Stimulated activated CD4-positive, alpha-beta T cell treated with anti-CD3 and anti-CD28 coated beads, Interleukin-15, amount 100 ng/mL, for 48 hours (primary cell): ENCODE results near the gene MAPK12.

Experiments
- DNase-seq, 2 donors: peaks; one replicate each; pipeline ENCODE4 v3.0.0-alpha.2; 2020; ENCODE audit warnings: low read depth in 2 of 2

The MAPK12 gene

GRCh38 chr22:50268655-50269113 lies 7.2 kb upstream of the MAPK12 start:
- DNase-seq = no peak

GRCh38 chr22:50267591-50268390 lies 6.3 kb upstream of the MAPK12 start:
- peak in 1 of 2 donors; percentile 50 for DNase-seq

- no peak for DNase-seq
These were observed 5.5 kb upstream of the MAPK12 start for GRCh38 chr22:50266994-50267393.

GRCh38 chr22:50264946-50265669 lies 3.6 kb upstream of the MAPK12 start:
- DNase-seq = no peak

- no peak for DNase-seq
These were observed 2.7 kb upstream of the MAPK12 start for GRCh38 chr22:50264104-50264745.

GRCh38 chr22:50262973-50263617 lies 1.6 kb upstream of the MAPK12 start:
- no peak for DNase-seq

GRCh38 chr22:50262460-50262911 lies 1.0 kb upstream of the MAPK12 start:
- no peak for DNase-seq

- DNase-seq = no peak
These were observed 475 bp downstream of the MAPK12 start for GRCh38 chr22:50260801-50261614.

- no peak for DNase-seq
These were observed 1.1 kb downstream of the MAPK12 start for GRCh38 chr22:50260434-50260800.

GRCh38 chr22:50259302-50259701 lies 2.2 kb downstream of the MAPK12 start:
- no peak for DNase-seq

GRCh38 chr22:50258361-50259292 lies 2.9 kb downstream of the MAPK12 start:
- no peak for DNase-seq

- no peak for DNase-seq
These were observed 3.8 kb downstream of the MAPK12 start for GRCh38 chr22:50257451-50258360.

- DNase-seq = no peak
These were observed 4.4 kb downstream of the MAPK12 start for GRCh38 chr22:50257041-50257440.

GRCh38 chr22:50256258-50256862 lies 5.1 kb downstream of the MAPK12 start:
- no peak for DNase-seq

GRCh38 chr22:50255607-50256006 lies 5.9 kb downstream of the MAPK12 start:
- DNase-seq = no peak

- no peak for DNase-seq
These were observed 6.4 kb downstream of the MAPK12 start for GRCh38 chr22:50255099-50255498.

- no peak for DNase-seq
These were observed 7.5 kb downstream of the MAPK12 start for GRCh38 chr22:50253941-50254340.
